GM18508 (cell line): Measurements from ENCODE around the gene UBTF.
A peak's percentile ranks its signal among the peaks of the same experiment; 100 is the strongest.

Experiments used
- ATAC-seq: cut with Tn5 transposase; IDR thresholded peaks from one replicate; pipeline ENCODE4 v1.9.1; 2021; ENCODE audit warnings: moderate number of reproducible peaks; ENCODE audit not compliant: insufficient read depth, unreplicated experiment

Gene UBTF

DNA sequence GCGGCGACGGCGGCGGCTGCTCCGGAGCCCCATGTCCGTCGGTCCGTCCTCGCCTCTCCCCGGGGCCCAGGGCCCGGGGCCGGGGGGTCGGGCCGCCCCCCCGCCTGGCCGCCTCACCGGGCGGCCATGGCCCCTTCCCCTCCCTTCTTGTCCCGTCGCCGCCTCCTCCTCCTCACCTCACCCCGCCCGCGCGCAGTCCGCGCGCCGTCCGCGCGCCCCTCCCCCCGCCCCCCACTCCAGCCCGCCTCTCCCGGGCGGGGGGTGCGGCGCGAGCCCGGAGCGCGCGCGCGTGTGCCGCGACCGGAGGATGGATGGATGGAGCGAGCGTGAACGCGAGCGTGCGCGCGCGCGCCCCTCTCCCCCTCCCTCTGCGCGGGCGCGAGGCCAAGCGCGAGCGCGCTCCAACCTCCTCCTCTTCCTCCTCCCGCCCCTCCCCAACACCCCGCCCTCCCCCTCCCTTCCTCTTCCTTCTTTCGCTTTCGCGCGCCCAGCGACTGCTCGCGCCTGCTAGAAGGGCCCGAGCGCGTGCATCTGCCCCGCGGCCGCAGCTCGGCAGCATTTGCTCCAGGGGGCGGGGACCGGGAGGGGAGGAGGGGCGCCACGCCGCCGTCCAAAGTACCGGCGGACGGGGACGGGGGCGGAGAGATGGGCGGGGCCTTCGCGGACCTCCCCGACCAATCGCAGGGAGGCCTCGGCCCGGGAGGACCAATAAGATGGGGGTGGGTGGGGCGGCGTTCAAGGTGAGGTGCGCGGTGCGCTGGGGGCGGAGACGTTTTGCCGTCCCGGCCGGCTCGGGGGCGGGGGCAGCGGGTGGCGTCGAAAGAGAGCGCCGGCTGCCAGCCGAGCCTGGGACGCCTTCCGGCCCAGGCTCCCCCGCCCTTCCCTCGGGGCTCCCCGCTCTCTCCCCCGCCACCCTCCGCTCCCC is 19.7 kb downstream of the UBTF start, which contains the start of gene ATXN7L3:
TSS of gene ATXN7L3 (minus strand) at position 332 of the 925 bp plus-strand sequence. CDS start 1,814 bp downstream, outside the sequence.
- ATAC-seq: no peak

DNA sequence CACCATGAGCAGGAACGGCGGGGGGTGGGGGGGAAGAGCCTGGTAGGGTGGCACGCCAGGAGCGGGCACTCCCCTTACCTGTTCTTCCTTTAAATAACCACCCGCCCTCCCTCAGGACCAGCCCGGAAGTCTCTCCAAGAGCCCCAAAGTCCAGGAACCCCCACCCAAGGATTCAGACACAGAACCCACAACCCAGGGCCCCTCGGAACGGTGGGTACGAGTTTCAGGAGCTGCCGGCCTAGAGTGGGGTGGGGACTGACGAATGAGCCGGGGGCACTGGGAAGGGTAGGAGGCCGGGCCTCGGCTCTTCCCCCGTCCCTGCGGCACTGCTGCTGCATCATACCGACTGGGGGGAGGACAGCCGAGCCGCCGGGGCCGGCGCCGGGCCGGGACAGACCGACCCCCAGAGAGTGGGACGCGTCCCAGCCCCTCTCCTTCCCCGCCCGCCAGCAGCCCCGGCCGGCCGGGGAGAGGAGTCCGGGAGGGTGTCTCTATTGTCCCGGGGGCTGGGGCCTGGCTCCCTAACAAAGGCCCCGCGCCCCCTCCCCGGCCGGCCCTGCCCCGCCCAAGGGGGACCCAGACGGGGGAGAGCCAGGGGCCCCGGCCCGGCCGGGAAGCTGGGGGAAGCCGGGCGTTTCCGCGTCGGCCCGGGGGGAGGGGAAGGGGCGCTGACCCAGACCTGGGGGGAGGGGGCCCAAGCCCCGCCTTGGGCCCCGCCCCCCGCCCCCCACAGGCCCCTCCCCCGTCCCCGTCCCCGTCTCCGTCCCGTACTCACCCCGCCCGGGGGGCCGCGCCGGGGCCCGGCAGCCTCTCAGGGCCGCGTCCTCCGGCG is 20.5 kb downstream of the UBTF start:
- ATAC-seq: no peak

DNA sequence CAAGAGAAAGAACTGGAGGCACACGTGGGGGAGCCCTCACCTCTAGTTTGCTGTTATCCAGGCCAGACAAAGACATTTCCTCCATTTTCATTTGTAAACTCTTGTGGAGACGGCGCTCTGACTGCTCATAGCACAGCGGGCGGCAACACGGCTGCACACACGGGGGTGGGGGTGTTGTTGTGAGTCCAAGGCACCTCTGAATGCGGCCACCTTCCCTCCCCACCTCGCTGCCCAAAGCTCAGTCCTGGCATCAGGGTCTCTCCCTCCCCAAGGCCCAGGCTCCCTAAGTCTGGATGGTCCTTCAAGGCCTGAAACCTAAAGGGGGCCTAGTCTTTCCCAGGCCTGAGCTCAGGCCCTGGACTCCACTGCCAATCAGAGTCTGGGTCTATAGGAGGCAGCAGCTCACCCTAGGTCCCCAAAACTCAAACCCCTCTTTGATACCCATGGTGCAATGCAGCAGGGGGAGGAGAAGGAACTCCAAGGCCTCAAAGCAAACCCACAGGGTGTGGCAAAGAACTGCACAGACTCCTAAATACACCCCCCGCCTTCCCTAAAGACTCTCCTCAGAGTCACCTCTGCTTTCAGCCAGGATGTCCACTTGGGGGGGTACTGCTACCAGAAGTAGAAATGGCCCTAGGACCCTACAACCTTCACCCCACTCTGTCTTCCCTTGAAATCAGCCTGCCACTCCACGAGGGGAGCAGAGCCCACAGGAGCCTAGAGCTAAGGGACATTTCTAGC is 21.3 kb downstream of the UBTF start:
- ATAC-seq: no peak

DNA sequence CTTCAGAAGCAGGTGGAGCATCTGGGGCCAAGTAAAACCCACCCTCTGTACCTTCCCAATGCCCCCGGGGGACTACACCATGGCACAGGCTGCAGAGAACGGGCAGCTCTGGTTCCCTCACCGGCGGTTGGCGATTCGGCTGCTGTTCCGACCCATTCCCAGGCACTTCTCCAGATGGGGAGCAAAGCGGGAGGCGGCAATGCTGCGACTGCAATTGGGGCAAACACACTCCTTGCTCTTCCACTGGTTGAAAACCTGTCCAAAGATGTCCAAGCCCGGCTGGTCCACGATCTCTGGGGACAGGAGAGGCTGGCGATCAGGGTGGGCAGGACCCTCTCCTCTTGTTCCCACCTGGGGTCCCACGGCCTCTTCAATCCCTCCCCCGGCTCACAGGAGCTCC is 22.4 kb downstream of the UBTF start:
- no peak for ATAC-seq

DNA sequence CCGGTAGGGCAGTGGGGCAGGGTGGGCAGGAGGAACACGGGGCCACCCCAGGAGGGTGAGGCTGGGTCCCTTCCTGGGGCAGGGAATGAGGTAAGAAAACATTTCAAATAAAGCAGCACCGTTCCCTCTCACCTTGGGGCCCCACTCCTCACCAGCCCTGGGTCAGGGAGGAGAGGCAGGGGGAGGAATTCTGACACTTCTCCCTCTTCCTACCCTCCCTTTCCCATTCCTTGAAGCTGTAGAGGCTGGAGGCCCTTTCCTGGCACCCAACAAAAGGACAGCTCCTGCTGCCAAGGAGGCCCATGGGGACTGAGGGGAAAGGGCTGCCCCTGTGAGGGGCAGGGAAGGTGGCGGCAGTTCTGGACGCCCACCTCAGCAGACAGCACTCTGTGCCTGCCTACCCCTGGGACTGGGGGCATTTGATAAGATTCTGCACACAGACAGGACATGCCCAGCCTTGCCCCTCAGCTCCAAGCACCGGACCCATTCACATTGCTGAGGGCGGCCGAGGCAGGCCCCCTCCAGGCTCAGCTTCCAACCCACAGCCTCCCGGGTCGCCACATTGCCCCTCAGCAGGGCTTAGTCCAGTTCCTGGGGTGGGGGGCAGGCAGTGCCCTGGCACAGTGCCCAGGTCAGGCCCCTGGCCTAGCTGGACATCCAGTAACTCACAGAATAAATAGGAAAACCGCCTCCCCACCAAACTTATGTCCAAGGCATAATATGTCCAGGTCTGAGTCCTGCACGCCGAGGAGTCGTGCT is 26.0 kb downstream of the UBTF start:
- ATAC-seq: no peak

DNA sequence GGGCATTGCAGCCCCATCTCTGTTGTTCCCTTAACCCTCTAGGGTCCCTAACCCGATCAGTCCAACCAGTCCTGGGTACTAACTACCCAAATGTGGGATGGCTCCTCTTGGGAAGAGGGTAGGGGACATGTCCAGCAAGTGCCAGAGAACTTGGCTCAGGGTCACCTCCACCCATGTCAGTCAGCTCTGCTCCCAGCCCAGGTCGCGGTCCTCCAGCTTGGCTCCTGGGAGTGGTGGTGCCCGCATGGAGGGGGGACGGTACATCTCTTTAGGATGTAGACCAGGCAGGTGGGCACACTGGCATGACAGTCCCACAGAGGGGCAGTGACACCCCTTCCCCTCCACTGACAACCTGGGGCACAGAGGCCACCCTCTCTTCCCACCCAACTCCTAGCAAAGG is 26.7 kb downstream of the UBTF start:
- no peak for ATAC-seq

DNA sequence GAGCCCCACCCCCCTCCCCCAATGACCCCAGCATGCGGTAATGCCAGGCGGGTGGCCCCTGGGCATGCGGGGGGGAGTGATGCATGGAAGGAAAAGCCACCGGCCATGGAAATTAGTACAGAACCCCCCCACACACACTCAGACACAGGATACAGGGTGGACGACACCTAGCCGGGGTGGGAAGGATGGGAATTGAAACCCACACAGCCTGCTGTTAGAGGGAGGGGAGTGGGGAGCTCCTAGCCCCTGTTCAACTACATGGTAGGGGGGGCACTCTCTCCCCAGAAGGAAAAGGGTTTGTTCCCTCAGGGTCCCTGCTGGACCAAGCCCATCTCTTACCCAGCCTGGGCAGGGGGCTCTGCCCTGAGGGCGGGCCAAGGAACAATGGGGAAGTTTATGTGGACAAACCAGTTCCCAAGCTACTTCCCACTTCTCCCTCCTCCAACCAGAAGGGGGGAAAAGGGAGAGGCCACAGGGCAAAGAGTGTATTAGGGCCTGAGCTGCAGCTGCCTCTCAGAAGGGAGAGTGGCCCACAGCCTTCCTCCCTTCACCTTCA is 27.5 kb downstream of the UBTF start:
- ATAC-seq: no peak

DNA sequence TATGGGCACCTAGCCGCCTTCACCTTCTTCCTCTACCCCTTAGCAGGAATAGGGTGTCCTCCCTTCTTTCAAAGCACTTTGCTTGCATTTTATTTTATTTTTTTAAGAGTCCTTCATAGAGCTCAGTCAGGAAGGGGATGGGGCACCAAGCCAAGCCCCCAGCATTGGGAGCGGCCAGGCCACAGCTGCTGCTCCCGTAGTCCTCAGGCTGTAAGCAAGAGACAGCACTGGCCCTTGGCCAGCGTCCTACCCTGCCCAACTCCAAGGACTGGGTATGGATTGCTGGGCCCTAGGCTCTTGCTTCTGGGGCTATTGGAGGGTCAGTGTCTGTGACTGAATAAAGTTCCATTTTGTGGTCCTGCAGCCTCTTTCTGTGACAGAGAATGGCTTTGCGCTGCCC is 28.1 kb downstream of the UBTF start:
- ATAC-seq: no peak

DNA sequence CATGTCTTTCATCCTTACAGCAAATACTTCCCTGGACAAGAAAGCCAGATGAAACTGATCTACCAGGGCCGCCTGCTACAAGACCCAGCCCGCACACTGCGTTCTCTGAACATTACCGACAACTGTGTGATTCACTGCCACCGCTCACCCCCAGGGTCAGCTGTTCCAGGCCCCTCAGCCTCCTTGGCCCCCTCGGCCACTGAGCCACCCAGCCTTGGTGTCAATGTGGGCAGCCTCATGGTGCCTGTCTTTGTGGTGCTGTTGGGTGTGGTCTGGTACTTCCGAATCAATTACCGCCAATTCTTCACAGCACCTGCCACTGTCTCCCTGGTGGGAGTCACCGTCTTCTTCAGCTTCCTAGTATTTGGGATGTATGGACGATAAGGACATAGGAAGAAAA is 29.0 kb downstream of the UBTF start:
- no peak for ATAC-seq

DNA sequence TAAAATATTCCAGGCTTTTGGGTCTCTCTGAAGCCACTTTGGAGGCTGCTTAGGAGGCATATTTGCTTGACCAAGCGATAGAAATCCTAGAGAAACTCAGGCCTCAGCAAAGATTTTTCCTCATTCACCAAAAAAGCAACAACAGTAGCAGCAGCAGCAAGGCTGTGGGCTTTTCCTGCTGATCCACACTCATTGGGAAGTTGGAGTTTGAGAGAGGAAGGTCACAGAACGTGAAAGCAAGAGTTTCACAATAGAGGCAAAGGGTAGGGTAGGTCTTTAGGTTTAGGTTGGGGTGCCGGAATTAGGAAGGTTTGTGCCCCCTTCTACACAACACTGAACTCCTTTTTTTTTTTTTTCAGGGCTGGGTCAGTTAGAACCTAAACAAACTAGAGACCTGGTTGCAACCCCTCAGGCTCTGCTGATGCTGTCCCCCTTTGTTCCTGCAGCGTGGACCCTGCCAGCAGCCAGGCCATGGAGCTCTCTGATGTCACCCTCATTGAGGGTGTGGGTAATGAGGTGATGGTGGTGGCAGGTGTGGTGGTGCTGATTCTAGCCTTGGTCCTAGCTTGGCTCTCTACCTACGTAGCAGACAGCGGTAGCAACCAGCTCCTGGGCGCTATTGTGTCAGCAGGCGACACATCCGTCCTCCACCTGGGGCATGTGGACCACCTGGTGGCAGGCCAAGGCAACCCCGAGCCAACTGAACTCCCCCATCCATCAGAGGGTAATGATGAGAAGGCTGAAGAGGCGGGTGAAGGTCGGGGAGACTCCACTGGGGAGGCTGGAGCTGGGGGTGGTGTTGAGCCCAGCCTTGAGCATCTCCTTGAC is 30.7 kb downstream of the UBTF start:
- no peak for ATAC-seq

DNA sequence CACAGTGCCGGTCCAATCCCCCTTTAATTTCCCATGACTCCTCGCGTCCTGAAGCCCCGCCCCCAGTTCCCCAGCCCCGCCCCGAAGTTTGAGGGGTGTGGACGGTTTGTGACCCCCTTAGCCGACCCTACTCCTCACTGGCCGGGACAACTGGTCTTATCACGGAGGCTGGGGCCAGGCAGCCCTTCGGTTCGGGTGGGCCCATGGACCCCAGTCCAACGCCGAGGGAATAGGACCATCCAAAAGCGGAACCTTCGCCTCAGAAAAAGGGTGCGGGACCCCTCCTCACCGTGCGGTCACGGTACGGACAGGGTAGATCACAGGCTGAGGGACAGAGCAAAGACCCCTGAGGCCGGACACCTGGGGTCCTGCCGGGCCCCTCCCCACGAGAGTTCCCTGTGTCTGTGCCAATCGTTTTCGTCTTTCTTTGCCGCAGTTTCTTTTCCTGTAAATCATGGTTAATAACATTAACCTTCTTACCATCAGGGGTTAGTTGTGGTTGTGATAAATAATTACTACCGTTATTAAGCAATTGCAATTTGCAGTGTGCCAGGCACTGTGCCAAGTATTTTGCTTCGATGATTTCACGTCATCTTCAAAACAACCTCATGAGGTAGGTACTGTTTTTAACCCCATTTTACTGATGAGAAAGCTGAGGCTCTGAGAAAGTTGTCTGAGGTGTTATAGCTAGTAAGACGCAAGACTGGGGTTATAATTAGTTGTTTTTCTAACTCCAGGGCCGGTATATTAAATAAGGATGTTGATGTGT is 32.2 kb downstream of the UBTF start:
- peak; percentile 27 for ATAC-seq

DNA sequence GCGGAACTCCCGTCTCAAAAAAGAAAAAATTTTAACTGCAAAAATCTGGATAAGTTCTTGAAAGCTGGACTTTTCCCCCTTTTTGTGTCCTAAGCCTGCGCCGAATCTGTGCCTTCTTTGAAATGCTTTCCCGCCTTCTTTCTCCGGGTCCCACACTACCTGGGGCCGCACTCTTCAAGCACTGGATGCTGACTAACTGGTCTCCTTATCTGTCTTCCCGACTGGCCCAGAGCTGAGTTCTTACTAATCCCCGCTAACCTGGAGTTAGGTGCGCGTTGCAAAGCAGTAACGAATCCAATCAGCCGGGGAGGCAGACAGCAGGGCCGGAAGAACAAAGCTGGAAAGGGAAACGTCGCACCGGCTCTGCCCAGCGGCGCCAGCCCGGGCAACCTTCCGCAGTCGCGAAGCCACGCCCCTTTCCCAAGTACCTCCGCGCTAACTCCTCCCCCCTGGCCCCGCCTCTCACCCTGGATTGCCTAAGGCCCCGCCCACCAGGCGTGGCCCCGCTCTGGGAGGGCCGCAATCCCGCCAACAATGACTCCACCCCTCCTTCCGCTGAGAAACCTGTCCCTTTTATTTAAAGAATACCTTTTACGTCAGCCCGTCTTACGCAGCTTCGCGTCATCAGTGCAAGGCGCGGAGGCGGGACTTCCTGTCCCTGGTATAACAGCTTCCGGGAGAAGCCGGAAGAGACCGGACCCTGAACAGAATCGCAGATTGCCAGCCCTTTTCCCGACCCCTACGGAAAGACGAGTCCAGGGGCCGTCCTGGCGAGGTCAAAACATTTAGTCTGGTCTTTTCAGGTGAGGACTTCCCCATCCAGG is 33.0 kb downstream of the UBTF start, which contains the start of gene TMUB2:
TSS of gene TMUB2 (plus strand) at position 666 of the 824 bp plus-strand sequence. CDS start 737 bp downstream, outside the sequence.
- ATAC-seq: peak; percentile 64

DNA sequence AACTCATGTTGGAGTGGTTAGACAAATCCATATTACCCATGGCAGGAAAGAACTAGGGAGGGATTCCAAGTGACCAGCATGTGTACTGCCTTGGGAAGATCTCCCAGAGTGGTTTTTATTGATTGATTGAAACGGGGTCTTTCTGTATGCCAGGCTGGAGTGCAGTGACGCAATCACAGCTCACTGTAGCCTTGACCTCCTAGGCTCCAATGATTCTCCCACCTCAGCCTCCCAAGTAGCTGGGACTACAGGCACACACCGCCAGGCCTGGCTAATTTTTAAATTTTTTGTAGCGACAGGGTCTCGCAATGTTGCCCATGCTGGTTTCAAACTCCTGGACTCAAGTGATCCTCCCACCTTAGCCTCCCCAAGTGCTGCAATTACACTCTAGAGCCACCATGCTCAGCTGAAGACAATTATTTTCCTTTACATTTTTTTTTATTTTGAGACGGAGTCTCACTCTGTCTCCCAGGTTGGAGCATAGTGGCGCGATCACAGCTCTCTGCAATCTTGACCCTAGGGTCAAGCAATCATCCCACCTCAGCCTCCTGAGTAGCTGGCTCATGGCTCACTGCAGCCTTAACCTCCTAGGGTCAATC is 35.2 kb downstream of the UBTF start:
- no peak for ATAC-seq

DNA sequence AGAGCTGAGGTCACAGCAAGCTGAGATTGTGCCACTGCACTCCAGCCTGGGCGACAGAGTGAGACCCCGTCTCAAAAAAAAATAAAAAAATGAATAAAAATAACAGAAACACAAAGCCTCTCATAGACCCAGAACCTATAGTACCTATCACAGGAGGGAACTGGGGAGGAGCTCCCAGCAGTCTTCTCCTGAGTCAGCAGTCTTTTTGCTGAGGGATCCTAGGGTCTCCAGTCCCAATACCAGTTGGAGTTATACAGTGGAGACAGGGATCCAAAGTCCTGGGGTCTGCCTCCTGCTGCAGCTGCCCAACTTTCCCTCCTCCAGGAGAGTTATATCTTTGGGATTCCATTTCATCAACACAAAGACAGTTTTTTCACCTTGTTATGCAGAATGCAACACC is 36.5 kb downstream of the UBTF start:
- ATAC-seq: no peak

DNA sequence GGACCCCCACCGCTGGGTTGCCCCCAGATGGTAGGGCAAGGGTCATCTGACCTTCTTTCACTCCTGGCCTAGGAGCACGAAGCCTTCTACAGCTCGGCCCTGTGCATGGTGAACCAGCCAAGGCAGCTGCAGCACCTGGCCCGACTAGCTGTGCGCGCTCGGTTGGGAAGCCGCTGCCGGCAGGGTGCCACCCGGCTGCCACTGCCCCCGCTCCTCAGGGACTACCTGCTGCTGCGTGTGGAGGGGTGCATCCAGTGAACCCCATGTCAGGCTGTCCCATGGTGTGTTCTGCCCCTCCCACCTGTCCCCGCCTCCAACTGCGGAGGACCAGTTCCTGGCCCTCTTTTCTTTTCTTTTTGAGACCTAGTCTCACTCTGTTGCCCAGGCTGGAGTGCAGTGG is 41.3 kb downstream of the UBTF start:
- ATAC-seq: no peak

DNA sequence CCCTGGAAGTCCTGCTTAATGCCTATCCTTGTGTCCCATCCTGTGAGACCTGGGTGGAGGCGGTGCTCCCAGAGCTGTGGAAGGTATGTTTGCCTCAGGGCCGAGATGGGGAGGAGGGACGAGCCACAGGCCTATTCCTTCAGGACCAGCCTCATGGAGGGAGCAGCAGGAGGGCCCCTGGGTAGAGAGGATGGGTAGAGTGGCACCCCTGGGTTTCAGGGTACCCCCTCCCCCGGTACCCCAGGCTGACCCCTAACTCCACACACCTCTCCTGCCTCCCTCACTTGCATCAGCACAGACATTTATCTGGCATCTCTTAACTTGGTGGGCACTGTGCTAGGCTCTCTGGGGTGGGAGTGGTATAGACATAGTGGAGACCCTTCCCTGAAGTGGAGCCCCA is 41.8 kb downstream of the UBTF start:
- ATAC-seq: no peak
